IMR-90 (cell line): ENCODE measurements around the gene CCR8. TPM values are rescaled to one million over a fixed set of nuclear protein-coding genes. Genes with fewer than 3 reads are reported as not detected.

ENCODE experiments used
- ATAC-seq: fragments of 200-7000 bp; cut with Tn5 transposase; 2 replicates; pipeline ENCODE4 v1.9.1; 2020; ENCODE audit warnings: low read depth, mild to moderate bottlenecking, moderate library complexity
- BruUV-seq: library from RNA; stranded (reverse); fragments of 400-500 nt; replicated peaks from 2 replicates; lab custom pipeline; 2021; lab: Mats Ljungman, UMichigan
- CTCF ChIA-PET: fragments of 300-600 bp; formaldehyde crosslinking; extraction: SDS; loops from one replicate; lab custom pipeline; 2021; ENCODE audit warnings: antibody characterized with exemption; lab: Yijun Ruan, JAX
- POLR2A ChIA-PET: fragments of 300-600 bp; sonication (Branson Sonifier 250); formaldehyde crosslinking; loops from one replicate; lab custom pipeline; 2022; ENCODE audit warnings: antibody characterized with exemption; ENCODE audit not compliant: unreplicated experiment; lab: Charles Lee
- DNase-seq: peaks from one replicate; pipeline ENCODE4 v3.0.0; 2013
- H2AFZ ChIP-seq: replicated peaks from 2 replicates; pipeline ENCODE3; 2013; ENCODE audit warnings: low read length, mild to moderate bottlenecking; ENCODE audit not compliant: poor library complexity
- H2AK5ac ChIP-seq: 2 replicates; pipeline ENCODE4 v1.6.1; 2013; ENCODE audit warnings: low read depth, low read length, inconsistent platforms
- H2AK9ac ChIP-seq: replicated peaks from 2 replicates; pipeline ENCODE3; 2013; ENCODE audit warnings: mild to moderate bottlenecking, low read depth, low read length, moderate library complexity; ENCODE audit not compliant: poor library complexity
- H2BK120ac ChIP-seq: 2 replicates; pipeline ENCODE4 v1.6.1; 2013; ENCODE audit warnings: low read depth, low read length, inconsistent platforms
- H2BK15ac ChIP-seq: 3 replicates; pipeline ENCODE4 v1.6.1; 2013; ENCODE audit warnings: low read depth, low read length, inconsistent platforms
- H2BK20ac ChIP-seq: 2 replicates; pipeline ENCODE4 v1.6.1; 2013; ENCODE audit warnings: low read depth, mild to moderate bottlenecking, inconsistent platforms, low read length, moderate library complexity
- H2BK5ac ChIP-seq: 2 replicates; pipeline ENCODE4 v1.6.1; 2013; ENCODE audit warnings: mild to moderate bottlenecking, low read depth, low read length, inconsistent platforms; ENCODE audit not compliant: poor library complexity, severe bottlenecking
- H3K14ac ChIP-seq: replicated peaks from 2 replicates; pipeline ENCODE4 v1.6.1; 2013; ENCODE audit warnings: low read depth, low read length, inconsistent platforms
- H3K18ac ChIP-seq: 2 replicates; pipeline ENCODE4 v1.6.1; 2013; ENCODE audit warnings: low read depth, low read length, control low read depth
- H3K23ac ChIP-seq: 2 replicates; pipeline ENCODE4 v1.6.1; 2013; ENCODE audit warnings: low read depth, low read length, inconsistent platforms
- H3K27ac ChIP-seq: 2 replicates; pipeline ENCODE4 v1.5.1; 2013; ENCODE audit warnings: mild to moderate bottlenecking, control low read depth, low read length; ENCODE audit not compliant: insufficient read depth
- H3K27me3 ChIP-seq: 2 replicates; pipeline ENCODE4 v1.6.1; 2013; ENCODE audit warnings: low read length; ENCODE audit not compliant: control insufficient read depth, insufficient read depth
- H3K36me3 ChIP-seq: 2 replicates; pipeline ENCODE4 v1.6.1; 2013; ENCODE audit warnings: low read length, mixed read lengths; ENCODE audit not compliant: control insufficient read depth, insufficient read depth
- H3K4ac ChIP-seq: 2 replicates; pipeline ENCODE4 v1.6.1; 2013; ENCODE audit warnings: low read depth, low read length, inconsistent platforms
- H3K4me1 ChIP-seq: 2 replicates; pipeline ENCODE4 v1.6.1; 2013; ENCODE audit warnings: low read length, mixed read lengths; ENCODE audit not compliant: control insufficient read depth, insufficient read depth
- H3K4me2 ChIP-seq: 2 replicates; pipeline ENCODE4 v1.6.1; 2013; ENCODE audit warnings: low read depth, mild to moderate bottlenecking, control low read depth, low read length, moderate library complexity
- H3K4me3 ChIP-seq: 2 replicates; pipeline ENCODE4 v1.5.1; 2013; ENCODE audit warnings: low read depth, mild to moderate bottlenecking, control low read depth, low read length, moderate library complexity; ENCODE audit not compliant: insufficient read depth
- H3K56ac ChIP-seq: 2 replicates; pipeline ENCODE4 v1.6.1; 2013; ENCODE audit warnings: low read length, inconsistent platforms; ENCODE audit not compliant: insufficient read depth; ENCODE audit errors: extremely low read depth
- H3K79me1 ChIP-seq, 2 experiments: 2 replicates each; pipeline ENCODE4 v1.6.1; 2013; ENCODE audit warnings: low read length in 2 of 2, inconsistent platforms in 1 of 2, low read depth in 1 of 2
- H3K9ac ChIP-seq: 2 replicates; pipeline ENCODE4 v1.6.1; 2013; ENCODE audit warnings: low read depth, low read length, control low read depth
- H3K9me1 ChIP-seq: 2 replicates; pipeline ENCODE4 v1.6.1; 2013; ENCODE audit warnings: low read length, inconsistent platforms; ENCODE audit not compliant: insufficient read depth
- H3K9me3 ChIP-seq: 2 replicates; pipeline ENCODE4 v1.6.1; 2013; ENCODE audit warnings: low read length; ENCODE audit not compliant: control insufficient read depth, insufficient read depth
- H4K20me1 ChIP-seq: 2 replicates; pipeline ENCODE4 v1.6.1; 2013; ENCODE audit warnings: low read length, inconsistent platforms; ENCODE audit not compliant: insufficient read depth
- H4K5ac ChIP-seq: 2 replicates; pipeline ENCODE4 v1.6.1; 2013; ENCODE audit warnings: mild to moderate bottlenecking, low read depth, low read length, control low read depth
- H4K8ac ChIP-seq, 2 experiments: 2 replicates each; pipeline ENCODE4 v1.6.1; 2013; ENCODE audit warnings: low read depth in 2 of 2, low read length in 2 of 2, control low read depth in 1 of 2, inconsistent platforms in 1 of 2
- H4K91ac ChIP-seq: 2 replicates; pipeline ENCODE4 v1.6.1; 2013; ENCODE audit warnings: low read depth, low read length, inconsistent platforms; ENCODE audit not compliant: insufficient read depth
- BHLHE40 ChIP-seq: fragments of 150-350 bp; IDR thresholded peaks from 2 replicates; pipeline ENCODE4 v1.6.1; 2016; ENCODE audit warnings: mild to moderate bottlenecking, low read depth, low read length
- CEBPB ChIP-seq: IDR thresholded peaks from 2 replicates; pipeline ENCODE4 v1.6.1; 2012; ENCODE audit warnings: low read depth, low read length, improper control_type of control experiment
- CHD1 ChIP-seq: IDR thresholded peaks from 2 replicates; pipeline ENCODE4 v1.6.1; 2012; ENCODE audit warnings: low read depth, low read length, improper control_type of control experiment
- CTCF ChIP-seq: conservative IDR thresholded peaks from 2 replicates; pipeline ENCODE4 v1.5.1; 2012; ENCODE audit warnings: mild to moderate bottlenecking, low read depth, low read length, improper control_type of control experiment
- ELK1 ChIP-seq: fragments of 150-350 bp; IDR thresholded peaks from 2 replicates; pipeline ENCODE4 v1.6.1; 2016; ENCODE audit warnings: low read depth, mild to moderate bottlenecking, low read length, moderate library complexity, borderline replicate concordance
- FOS ChIP-seq: fragments of 150-350 bp; IDR thresholded peaks from 2 replicates; pipeline ENCODE4 v1.6.1; 2016; ENCODE audit warnings: low read depth, low read length
- MAFK ChIP-seq: IDR thresholded peaks from 2 replicates; pipeline ENCODE4 v1.6.1; 2012; ENCODE audit warnings: low read depth, low read length, improper control_type of control experiment
- MAZ ChIP-seq: IDR thresholded peaks from 2 replicates; pipeline ENCODE4 v1.6.1; 2012; ENCODE audit warnings: low read depth, mild to moderate bottlenecking, low read length, improper control_type of control experiment, moderate library complexity, borderline replicate concordance
- MXI1 ChIP-seq: IDR thresholded peaks from 2 replicates; pipeline ENCODE4 v1.6.1; 2012; ENCODE audit warnings: low read depth, mild to moderate bottlenecking, low read length, moderate library complexity, borderline replicate concordance
- NFE2L2 ChIP-seq: fragments of 150-350 bp; IDR thresholded peaks from 2 replicates; pipeline ENCODE4 v1.6.1; 2016; ENCODE audit warnings: low read depth, mild to moderate bottlenecking, low read length
- POLR2A ChIP-seq: IDR thresholded peaks from 2 replicates; pipeline ENCODE4 v1.6.1; 2012; ENCODE audit warnings: mild to moderate bottlenecking, low read depth, low read length
- RAD21 ChIP-seq: IDR thresholded peaks from 2 replicates; pipeline ENCODE4 v1.6.1; 2012; ENCODE audit warnings: low read length, improper control_type of control experiment
- RCOR1 ChIP-seq: IDR thresholded peaks from 2 replicates; pipeline ENCODE4 v1.6.1; 2012; ENCODE audit warnings: mild to moderate bottlenecking, low read length, improper control_type of control experiment; ENCODE audit not compliant: insufficient replicate concordance
- RFX5 ChIP-seq: IDR thresholded peaks from 2 replicates; pipeline ENCODE4 v1.8.0; 2012; ENCODE audit warnings: low read depth, mild to moderate bottlenecking, low read length, moderate library complexity
- SMC3 ChIP-seq: fragments of 150-350 bp; IDR thresholded peaks from 2 replicates; pipeline ENCODE4 v1.6.1; 2016; ENCODE audit warnings: low read depth, mild to moderate bottlenecking, antibody characterized with exemption, low read length, moderate library complexity
- USF2 ChIP-seq: fragments of 150-350 bp; IDR thresholded peaks from 2 replicates; pipeline ENCODE4 v1.6.1; 2017; ENCODE audit warnings: mild to moderate bottlenecking, antibody characterized with exemption, low read length, low read depth
- WGBS, 2 experiments: methylation state at CpG; one replicate each; pipeline versions ENCODE4 v1.1.5 to v1.1.7; 2013; ENCODE audit warnings: missing lambda C conversion rate in 2 of 2; ENCODE audit not compliant: insufficient read length in 1 of 2; ENCODE audit errors: extremely low coverage in 2 of 2; 5-methylcytosine and 5-hydroxymethylcytosine counted together
- dilution Hi-C: fragments of 300-500 bp; cut with HindIII; formaldehyde crosslinking; loops from one replicate; pipeline ENCODE4 v1.14.3; 2018; ENCODE audit warnings: low sequenced_read_pairs; ENCODE audit not compliant: unreplicated experiment
- in situ Hi-C: fragments of 300-500 bp; cut with MboI; formaldehyde crosslinking; loops from 3 replicates; pipeline ENCODE4 v1.14.3; 2019; ENCODE audit warnings: low sequenced_read_pairs, inconsistent platforms, mixed read lengths
- intact Hi-C: fragments of 100-400 bp; cut with micrococcal nuclease; formaldehyde crosslinking; loops from 2 replicates; pipeline ENCODE4 v1.10.0; 2022
- polyA plus RNA-seq, 3 experiments: library from polyadenylated mRNA; depleted of rRNA; stranded (reverse); fragments of >200 nt; gene quantifications; 2 replicates each; pipeline ENCODE4 v1.2.3, GENCODE V29; 2012; ENCODE audit warnings: low replicate concordance in 1 of 3
- total RNA-seq: library from RNA; depleted of rRNA; stranded (reverse); fragments of >200 nt; gene quantifications from 2 replicates; pipeline ENCODE4 v1.2.3, GENCODE V29; 2012

CCR8 gene
- total and polyA plus RNA-seq, 2 of the 4 experiments (the other 2 are of a cell fraction) = not detected

- TF ChIP-seq CHD1 (no peak), RAD21 (no peak), MXI1 (no peak), RCOR1 (no peak), POLR2A (no peak), USF2 (no peak), NFE2L2 (no peak), SMC3 (no peak), FOS (no peak), MAFK (no peak), ELK1 (no peak), BHLHE40 (no peak), CEBPB (no peak), RFX5 (no peak), MAZ (no peak), CTCF (no peak)
- CTCF ChIA-PET = no interaction called here
- dilution Hi-C loops = no loop called here
Measured at GRCh38 chr3:39349080-39349479, 19.6 kb downstream of the CCR8 start.

More at GRCh38 chr3:39349080-39349479, 19.6 kb downstream of the CCR8 start:
- no peak for DNase-seq
- Histone ChIP-seq H3K18ac (no peak overlapping the region), H4K20me1 (no peaks in the 10 kb centered on the region), H3K56ac (no peak overlapping the region), H3K4me1 (no peaks in the 10 kb centered on the region), H3K9me1 (no peaks in the 10 kb centered on the region), H3K14ac (no peak overlapping the region), H4K5ac (no peak overlapping the region), H2AK9ac (no peak overlapping the region), H4K8ac (no peak overlapping the region), H3K27me3 (no peaks in the 10 kb centered on the region; the same call in 1 of the 2 replicates), H3K36me3 (no peaks in the 10 kb centered on the region), H3K4me2 (no peak overlapping the region), H3K27ac (no peak overlapping the region), H2BK15ac (no peak overlapping the region), H2BK20ac (no peak overlapping the region), H4K91ac (no peak overlapping the region), H2BK120ac (no peak overlapping the region), H3K9ac (no peak overlapping the region), H2AFZ (no peak overlapping the region), H3K4ac (no peak overlapping the region), H2AK5ac (no peak overlapping the region), H3K23ac (no peak overlapping the region), H3K4me3 (no peak overlapping the region), H3K79me1 (no peaks in the 10 kb centered on the region), H2BK5ac (no peak overlapping the region), H3K9me3 (no peaks in the 10 kb centered on the region)
- POLR2A ChIA-PET = no interaction called here
- in situ Hi-C loops (no loop called here), intact Hi-C loops (no loop called here)
- no TSS peak for BruUV-seq
- ATAC-seq = no peak
- no CpG with 5 or more reads among the region's 3 CpGs for WGBS, 2 experiments
